ENCODE results near the gene GJA5.

- TF ChIP-seq CTCF (IDR thresholded peaks at IDR 0.05; ENCODE audit: low read depth, low read length) (no peak), POLR2A (IDR thresholded peaks at IDR 0.05; ENCODE audit: extremely low read depth, insufficient read length) (no peak), MAX (IDR thresholded peaks at IDR 0.05; ENCODE audit: low read depth, low read length) (no peak), MYC (IDR thresholded peaks at IDR 0.05; ENCODE audit: low read depth, low read length) (no peak)
Measured at GRCh38 chr1:147757015-147757990, 3.1 kb downstream of the GJA5 start.

All from NB4 (cell line).